Stimulated activated CD8-positive, alpha-beta memory T cell treated with anti-CD3 and anti-CD28 coated beads, Interleukin-7, amount 100 ng/mL, for 24 hours (primary cell): ENCODE data around the gene CDH12.

Source experiments
- DNase-seq: peaks from one replicate; pipeline ENCODE4 v3.0.0-alpha.2; 2020; ENCODE audit warnings: low read depth

Gene CDH12

GRCh38 chr5:22764736-22765135, 88.4 kb downstream of the CDH12 start:
- DNase-seq, result no peak

GRCh38 chr5:22757776-22758175, 95.4 kb downstream of the CDH12 start:
- no peak for DNase-seq

GRCh38 chr5:22754155-22754554, 99.0 kb downstream of the CDH12 start:
- no peak for DNase-seq

- no peak for DNase-seq
These were observed 101.6 kb downstream of the CDH12 start for GRCh38 chr5:22751536-22751935.

GRCh38 chr5:22736443-22737003, 116.6 kb downstream of the CDH12 start:
- DNase-seq, result no peak

GRCh38 chr5:22734907-22735306, 118.2 kb downstream of the CDH12 start:
- DNase-seq, result no peak

- no peak for DNase-seq
These were observed 124.5 kb downstream of the CDH12 start for GRCh38 chr5:22728610-22729009.

- no peak for DNase-seq
These were observed 130.7 kb downstream of the CDH12 start for GRCh38 chr5:22722491-22722890.

GRCh38 chr5:22722056-22722455, 131.1 kb downstream of the CDH12 start:
- DNase-seq, result no peak

- no peak for DNase-seq
These were observed 133.3 kb downstream of the CDH12 start for GRCh38 chr5:22719842-22720241.

- DNase-seq, result no peak
These were observed 142.5 kb downstream of the CDH12 start for GRCh38 chr5:22710660-22711059.

GRCh38 chr5:22709743-22710142, 143.4 kb downstream of the CDH12 start:
- DNase-seq, result no peak

- no peak for DNase-seq
These were observed 144.3 kb downstream of the CDH12 start for GRCh38 chr5:22708770-22709328.

GRCh38 chr5:22706901-22707300, 146.2 kb downstream of the CDH12 start:
- no peak for DNase-seq

GRCh38 chr5:22699319-22699718, 153.8 kb downstream of the CDH12 start:
- no peak for DNase-seq

- DNase-seq, result no peak
These were observed 160.0 kb downstream of the CDH12 start for GRCh38 chr5:22693121-22693520.

GRCh38 chr5:22683050-22683449, 170.1 kb downstream of the CDH12 start:
- no peak for DNase-seq

- no peak for DNase-seq
These were observed 174.3 kb downstream of the CDH12 start for GRCh38 chr5:22678886-22679285.

GRCh38 chr5:22673131-22673530, 180.0 kb downstream of the CDH12 start:
- DNase-seq, result no peak

- no peak for DNase-seq
These were observed 183.8 kb downstream of the CDH12 start for GRCh38 chr5:22669345-22669744.

- DNase-seq, result no peak
These were observed 187.3 kb downstream of the CDH12 start for GRCh38 chr5:22665801-22666200.

GRCh38 chr5:22663134-22663533, 190.0 kb downstream of the CDH12 start:
- no peak for DNase-seq

GRCh38 chr5:22662391-22662790, 190.8 kb downstream of the CDH12 start:
- DNase-seq, result no peak

GRCh38 chr5:22651355-22651754, 201.8 kb downstream of the CDH12 start:
- DNase-seq, result no peak
